Urinary bladder (tissue), 4 donors: ENCODE data around the gene UTP25. TPM values are rescaled to one million over a fixed set of nuclear protein-coding genes. Genes with fewer than 3 reads are reported as not detected.
A peak's percentile ranks its signal among the peaks of the same experiment; 100 is the strongest.

Source experiments
- DNase-seq: peaks from one replicate; pipeline ENCODE4 v3.0.0-alpha.2; 2015; ENCODE audit errors: extremely low spot score
- H3K27ac ChIP-seq: one replicate; pipeline ENCODE4 v1.5.1; 2013; ENCODE audit warnings: low read depth, mild to moderate bottlenecking, moderate library complexity
- H3K36me3 ChIP-seq: one replicate; pipeline ENCODE4 v1.6.1; 2013; ENCODE audit warnings: mild to moderate bottlenecking, moderate library complexity; ENCODE audit not compliant: insufficient read depth
- H3K4me1 ChIP-seq: one replicate; pipeline ENCODE4 v1.6.1; 2013; ENCODE audit warnings: mild to moderate bottlenecking, moderate library complexity; ENCODE audit not compliant: insufficient read depth
- H3K4me3 ChIP-seq: one replicate; pipeline ENCODE4 v1.5.1; 2013; ENCODE audit warnings: low read depth, low read length
- WGBS: extraction: QIAGEN DNeasy Blood & Tissue Kit; methylation state at CpG from one replicate; pipeline ENCODE4 v1.1.7; 2013; 5-methylcytosine and 5-hydroxymethylcytosine counted together
- polyA plus RNA-seq: library from polyadenylated mRNA; stranded (reverse); fragments of 200-250 nt; gene quantifications from one replicate; pipeline ENCODE4 v1.2.3, GENCODE V29; 2013
- total RNA-seq: library from RNA; depleted of rRNA; stranded (reverse); fragments of >200 nt; gene quantifications from one replicate; pipeline ENCODE4 v1.2.3, GENCODE V29; 2014
- donor health status: healthy with polysubstance abuse.
- donor health status: healthy.

Gene UTP25
- total and polyA plus RNA-seq, 2 donors, result 4.3 to 10.5 TPM

- 62% methylated on average over 5 of the region's 5 CpGs for WGBS
- H3K27ac ChIP-seq, result no peak overlapping the region
- H3K4me3 ChIP-seq, result no peak overlapping the region
- H3K36me3 ChIP-seq, result peaks cover 5% of the 10 kb centered on the region
- DNase-seq, result no peak
- no peaks in the 10 kb centered on the region for H3K4me1 ChIP-seq
These were observed 12.2 kb downstream of the UTP25 start for GRCh38 chr1:209839875-209840546.

DNA sequence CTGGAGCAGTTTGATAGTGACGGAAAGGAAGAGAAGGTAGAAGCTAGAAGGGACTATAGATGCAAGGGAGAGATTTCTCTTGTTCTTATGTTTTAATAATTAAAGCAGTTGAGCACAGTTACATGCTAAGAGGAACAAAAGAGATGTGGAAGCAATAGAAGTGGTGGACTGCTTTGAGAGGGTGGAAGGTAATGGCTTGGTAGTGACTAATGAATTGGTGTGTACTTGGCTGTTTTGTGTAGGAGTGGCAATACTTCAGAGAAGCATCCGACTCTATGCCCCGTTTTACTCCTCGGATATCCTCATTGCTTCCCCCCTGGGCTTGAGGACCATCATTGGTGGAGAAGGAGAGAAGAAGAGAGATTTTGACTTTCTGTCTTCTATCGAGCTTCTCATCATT lies 12.8 kb downstream of the UTP25 start:
- no peak overlapping the region for H3K27ac ChIP-seq
- H3K4me1 ChIP-seq, result no peaks in the 10 kb centered on the region
- DNase-seq, result no peak
- WGBS, result 95% methylated on average over 5 of the region's 5 CpGs
- peaks cover 5% of the 10 kb centered on the region for H3K36me3 ChIP-seq
- no peak overlapping the region for H3K4me3 ChIP-seq

DNA sequence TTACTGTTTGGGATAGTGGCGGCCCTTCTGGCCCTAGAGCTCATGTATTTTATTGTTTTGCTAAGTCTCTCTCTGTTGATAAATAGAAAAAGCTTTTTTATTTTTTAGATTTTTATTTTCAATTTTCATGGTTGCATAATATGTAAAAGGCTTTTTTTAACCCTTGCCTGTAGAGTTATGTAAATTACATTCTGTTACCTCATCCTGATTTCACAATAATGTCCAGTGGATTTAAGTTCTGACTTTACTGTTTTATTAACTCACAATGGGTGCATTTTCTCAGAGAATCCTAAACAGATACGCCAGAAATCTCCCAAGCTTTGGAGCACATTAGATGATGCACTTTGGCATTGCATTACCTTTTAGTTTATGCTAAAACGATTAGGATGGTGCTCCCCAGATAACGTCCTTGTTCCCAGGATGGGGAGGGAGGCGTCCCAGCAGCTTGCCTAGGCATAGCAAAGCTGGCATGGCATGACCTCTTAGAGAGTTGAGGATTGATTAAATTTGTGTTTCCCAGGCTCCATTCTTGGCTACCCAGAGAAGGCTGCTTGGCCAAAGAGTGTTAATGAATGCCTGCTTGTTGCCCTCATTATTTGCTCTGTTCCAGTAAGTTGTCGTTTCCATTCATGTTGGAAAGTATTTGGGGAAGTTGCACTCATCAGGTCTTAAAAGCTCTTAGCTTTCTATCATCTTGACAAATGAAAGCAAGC lies 17.1 kb downstream of the UTP25 start:
- 78% methylated on average over 6 of the region's 6 CpGs for WGBS
- Histone ChIP-seq H3K36me3 (peaks cover 6% of the 10 kb centered on the region), H3K27ac (no peak overlapping the region), H3K4me3 (no peak overlapping the region), H3K4me1 (no peaks in the 10 kb centered on the region)
- no peak for DNase-seq

DNA sequence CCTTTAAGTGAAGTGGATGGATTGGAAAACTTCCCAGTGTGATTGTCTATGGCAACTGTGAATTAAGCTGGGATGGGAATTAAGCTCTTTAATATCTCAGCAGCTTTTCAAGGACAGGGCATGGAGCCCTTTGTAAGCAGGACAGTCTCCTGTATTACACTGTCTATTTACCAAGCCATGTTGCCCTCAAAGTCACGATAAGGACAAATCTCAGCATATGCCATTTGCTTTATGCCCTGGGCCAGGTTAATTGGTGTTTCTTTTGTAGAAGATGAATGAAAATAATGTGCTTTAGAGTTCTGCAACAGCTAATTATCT lies 17.6 kb downstream of the UTP25 start:
- 97% methylated on average over 1 of the region's 1 CpG for WGBS
- Histone ChIP-seq H3K4me3 (no peak overlapping the region), H3K36me3 (peaks cover 6% of the 10 kb centered on the region), H3K4me1 (no peaks in the 10 kb centered on the region), H3K27ac (no peak overlapping the region)
- DNase-seq, result no peak

- H3K4me3 ChIP-seq, result no peak overlapping the region
- no peak for DNase-seq
- H3K27ac ChIP-seq, result no peak overlapping the region
- peaks cover 5% of the 10 kb centered on the region for H3K36me3 ChIP-seq
- WGBS, result 87% methylated on average over 5 of the region's 5 CpGs
- no peaks in the 10 kb centered on the region for H3K4me1 ChIP-seq
These were observed 21.6 kb downstream of the UTP25 start for GRCh38 chr1:209849388-209849787.

DNA sequence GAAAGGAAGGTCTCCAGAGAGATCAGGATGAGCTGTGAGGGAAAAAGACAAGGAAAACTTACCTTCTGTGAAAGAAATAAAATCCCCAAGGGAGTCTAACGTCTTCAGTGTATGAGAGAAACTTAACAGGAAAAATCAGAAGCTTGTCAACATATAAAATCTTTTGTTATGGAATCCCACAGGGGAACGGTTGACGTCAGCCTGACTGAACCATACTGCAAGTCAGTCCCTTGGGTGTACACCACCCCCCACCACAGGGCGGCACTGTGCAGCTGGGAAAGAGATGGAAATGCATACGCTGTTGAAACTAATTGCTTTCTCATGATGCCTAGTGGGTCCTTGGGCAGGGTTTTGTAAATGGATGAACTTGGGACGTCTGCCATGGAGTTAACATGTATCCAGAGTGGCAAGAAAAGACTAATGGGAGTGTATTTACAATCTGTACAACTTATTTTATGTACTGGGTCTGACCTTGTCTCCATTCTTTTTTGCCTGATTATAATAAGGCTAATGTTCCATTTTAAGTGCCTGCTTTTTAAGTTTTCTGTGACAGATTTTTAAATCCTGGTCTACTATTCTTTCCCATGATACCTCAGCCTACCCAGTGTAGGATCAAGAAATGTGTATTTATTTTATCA lies 22.7 kb downstream of the UTP25 start:
- 62% methylated on average over 6 of the region's 6 CpGs for WGBS
- Histone ChIP-seq H3K4me1 (no peaks in the 10 kb centered on the region), H3K4me3 (no peak overlapping the region), H3K27ac (no peak overlapping the region), H3K36me3 (peaks cover 5% of the 10 kb centered on the region)
- DNase-seq, result no peak

GRCh38 chr1:209853676-209854075 lies 25.9 kb downstream of the UTP25 start:
- H3K27ac ChIP-seq, result no peak overlapping the region
- no peak overlapping the region for H3K4me3 ChIP-seq
- no peak for DNase-seq
- H3K4me1 ChIP-seq, result no peaks in the 10 kb centered on the region
- WGBS, result 94% methylated on average over 2 of the region's 2 CpGs
- H3K36me3 ChIP-seq, result peaks cover 3% of the 10 kb centered on the region

GRCh38 chr1:209854196-209854595 lies 26.4 kb downstream of the UTP25 start:
- DNase-seq, result no peak
- H3K36me3 ChIP-seq, result peaks cover 3% of the 10 kb centered on the region
- H3K4me1 ChIP-seq, result no peaks in the 10 kb centered on the region
- H3K27ac ChIP-seq, result no peak overlapping the region
- WGBS, result 62% methylated on average over 3 of the region's 3 CpGs
- H3K4me3 ChIP-seq, result no peak overlapping the region

- Histone ChIP-seq H3K36me3 (peaks cover 3% of the 10 kb centered on the region), H3K27ac (no peak overlapping the region), H3K4me1 (no peaks in the 10 kb centered on the region), H3K4me3 (no peak overlapping the region)
- 78% methylated on average over 8 of the region's 8 CpGs for WGBS
- DNase-seq, result no peak
These were observed 27.2 kb downstream of the UTP25 start for GRCh38 chr1:209855006-209855405.

GRCh38 chr1:209855623-209856022 lies 27.9 kb downstream of the UTP25 start:
- Histone ChIP-seq H3K27ac (no peak overlapping the region), H3K4me3 (no peak overlapping the region), H3K4me1 (no peaks in the 10 kb centered on the region), H3K36me3 (peaks cover 3% of the 10 kb centered on the region)
- WGBS, result 84% methylated on average over 5 of the region's 5 CpGs
- no peak for DNase-seq

DNA sequence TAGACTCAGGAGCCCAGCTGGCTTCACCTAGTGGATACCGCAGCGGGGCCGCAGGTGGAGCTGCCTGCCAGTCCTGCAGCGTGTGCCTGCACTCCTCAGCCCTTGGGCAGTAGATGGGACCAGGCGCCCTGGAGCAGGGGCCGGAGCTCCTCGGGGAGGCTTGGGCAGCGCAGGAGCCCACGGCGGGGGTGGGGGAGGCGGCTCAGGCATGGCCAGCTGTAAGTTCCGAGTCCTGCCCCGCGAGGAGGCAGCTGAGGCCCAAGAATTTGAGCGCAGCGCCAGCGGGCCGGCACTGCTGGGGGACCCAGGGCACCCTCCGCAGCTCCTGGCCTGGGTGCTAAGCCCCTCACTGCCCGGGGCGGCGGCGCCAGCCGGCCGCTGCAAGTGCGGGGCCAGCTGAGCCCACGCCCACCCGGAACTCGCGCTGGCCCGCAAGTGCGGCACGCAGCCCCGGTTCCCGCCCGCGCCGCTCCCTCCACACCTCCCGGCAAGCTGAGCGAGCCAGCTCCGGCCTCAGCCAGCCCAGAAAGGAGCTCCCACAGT lies 30.9 kb downstream of the UTP25 start:
- DNase-seq, result no peak
- Histone ChIP-seq H3K36me3 (peaks cover 1% of the 10 kb centered on the region), H3K4me3 (no peak overlapping the region), H3K27ac (no peak overlapping the region), H3K4me1 (no peaks in the 10 kb centered on the region)
- WGBS, result 96% methylated on average over 41 of the region's 41 CpGs

DNA sequence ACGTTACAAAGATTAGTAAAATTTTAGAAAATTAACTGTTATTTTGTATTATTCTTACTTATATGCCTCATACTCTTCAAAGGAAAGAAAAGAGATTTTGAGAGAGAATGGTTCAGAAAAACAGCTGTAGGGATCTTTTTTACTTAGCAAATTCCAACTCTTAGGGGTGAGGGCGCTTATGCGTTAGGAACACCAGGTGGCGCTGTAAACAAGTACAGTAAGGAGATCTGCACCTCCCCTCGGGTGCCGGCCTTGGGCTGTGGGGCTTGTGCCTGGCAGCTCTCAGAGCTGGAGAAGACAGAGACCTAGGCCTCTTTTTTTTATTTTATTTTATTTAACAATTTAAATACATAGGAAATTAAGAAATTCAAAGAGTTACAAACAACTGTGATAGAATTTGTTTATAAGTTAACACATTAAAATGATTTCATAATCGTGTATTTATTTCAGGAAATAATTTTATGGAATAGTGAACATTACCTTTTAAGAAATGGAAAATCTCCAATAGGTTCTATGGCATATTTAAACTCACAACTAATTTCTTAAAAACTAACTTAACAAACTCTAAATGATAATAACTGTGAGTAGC lies 32.6 kb downstream of the UTP25 start:
- H3K27ac ChIP-seq, result no peak overlapping the region
- H3K4me3 ChIP-seq, result no peak overlapping the region
- H3K4me1 ChIP-seq, result no peaks in the 10 kb centered on the region
- DNase-seq, result peak; percentile 47
- no peaks in the 10 kb centered on the region for H3K36me3 ChIP-seq
- WGBS, result 13% methylated on average over 7 of the region's 7 CpGs

GRCh38 chr1:209861242-209861641 lies 33.5 kb downstream of the UTP25 start:
- WGBS, result 54% methylated on average over 2 of the region's 2 CpGs
- H3K4me3 ChIP-seq, result no peak overlapping the region
- no peak overlapping the region for H3K27ac ChIP-seq
- DNase-seq, result no peak
- H3K4me1 ChIP-seq, result no peaks in the 10 kb centered on the region
- no peaks in the 10 kb centered on the region for H3K36me3 ChIP-seq
